Activated CD8-positive, alpha-beta T cell treated with anti-CD3 and anti-CD28 coated beads, Interleukin-2, amount 10 ng/mL, durations not matched to agents 7 days and 5 days (primary cell): ENCODE results near the gene ABCA2. TPM values are rescaled to one million over a fixed set of nuclear protein-coding genes. Genes with fewer than 3 reads are reported as not detected.

Source experiments
- ATAC-seq: fragments of 150-1000 bp; cut with Tn5 transposase; one replicate; pipeline ENCODE4 v1.10.0; 2021; ENCODE audit warnings: moderate library complexity
- CTCF ChIA-PET: fragments of 350-600 bp; sonication (Branson Sonifier 250); formaldehyde crosslinking; loops from one replicate; lab custom pipeline; 2021; ENCODE audit warnings: antibody characterized with exemption; lab: Charles Lee
- POLR2A ChIA-PET: fragments of 350-600 bp; sonication (Branson Sonifier 250); formaldehyde crosslinking; loops from one replicate; lab custom pipeline; 2021; ENCODE audit warnings: antibody characterized with exemption; lab: Charles Lee
- DNase-seq: peaks from one replicate; pipeline ENCODE4 v3.0.0-alpha.2; 2020
- H3K27ac Mint-ChIP-seq: one replicate; pipeline ENCODE4 v1.8.0; 2021; ENCODE audit warnings: mild to moderate bottlenecking, mixed read lengths
- H3K27me3 Mint-ChIP-seq: one replicate; pipeline ENCODE4 v1.8.0; 2021; ENCODE audit warnings: low read depth, mixed read lengths
- H3K36me3 Mint-ChIP-seq: one replicate; pipeline ENCODE4 v1.8.0; 2021; ENCODE audit warnings: low read depth, mixed read lengths
- H3K4me1 Mint-ChIP-seq: one replicate; pipeline ENCODE4 v1.8.0; 2021; ENCODE audit warnings: low read depth, mixed read lengths
- H3K4me3 Mint-ChIP-seq: one replicate; pipeline ENCODE4 v1.8.0; 2021; ENCODE audit warnings: mild to moderate bottlenecking, mixed read lengths
- H3K9me3 Mint-ChIP-seq: one replicate; pipeline ENCODE4 v1.8.0; 2022; ENCODE audit warnings: mixed read lengths; ENCODE audit not compliant: insufficient read depth
- total RNA-seq, 2 experiments: library from RNA; stranded (reverse); gene quantifications; one replicate each; pipeline ENCODE4 v1.2.3, GENCODE V29; 2021

Gene ABCA2
- total RNA-seq, 2 experiments from 2014 or later: 61.5 to 62.0 TPM

DNA sequence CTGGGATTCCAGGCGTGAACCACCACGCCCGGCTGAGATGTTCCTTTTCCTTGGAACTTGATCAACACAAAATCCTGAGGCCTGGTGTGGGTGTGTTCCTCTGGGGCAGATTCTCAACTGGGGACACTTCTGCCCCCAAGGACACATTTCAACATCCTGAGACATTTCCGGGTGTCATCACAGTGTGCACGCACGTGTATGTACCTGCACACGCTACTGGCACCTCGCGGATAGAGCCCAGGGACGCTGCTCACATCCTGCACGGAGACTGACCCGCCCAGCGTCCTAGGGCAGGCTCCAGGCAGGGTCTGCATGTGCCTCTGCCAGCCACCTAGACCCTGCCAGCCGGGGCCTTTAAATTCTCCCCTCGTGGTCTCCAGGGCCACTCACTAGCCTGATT, 34.3 kb upstream of the ABCA2 start:
- POLR2A ChIA-PET: no interaction called here
- Mint-ChIP-seq H3K36me3 (peaks cover 6% of the 10 kb centered on the region), H3K4me1 (peaks cover 3% of the 10 kb centered on the region), H3K4me3 (no peak overlapping the region), H3K27me3 (no peaks in the 10 kb centered on the region), H3K27ac (no peak overlapping the region), H3K9me3 (no peaks in the 10 kb centered on the region)
- CTCF ChIA-PET: interaction anchor here (2.0 to 2.2 kb wide), 2 partner anchors 16 to 37 kb away, joined by 5 to 18 read pairs; partner anchors contain the start of gene NPDC1
- ATAC-seq: no peak
- DNase-seq: no peak

DNA sequence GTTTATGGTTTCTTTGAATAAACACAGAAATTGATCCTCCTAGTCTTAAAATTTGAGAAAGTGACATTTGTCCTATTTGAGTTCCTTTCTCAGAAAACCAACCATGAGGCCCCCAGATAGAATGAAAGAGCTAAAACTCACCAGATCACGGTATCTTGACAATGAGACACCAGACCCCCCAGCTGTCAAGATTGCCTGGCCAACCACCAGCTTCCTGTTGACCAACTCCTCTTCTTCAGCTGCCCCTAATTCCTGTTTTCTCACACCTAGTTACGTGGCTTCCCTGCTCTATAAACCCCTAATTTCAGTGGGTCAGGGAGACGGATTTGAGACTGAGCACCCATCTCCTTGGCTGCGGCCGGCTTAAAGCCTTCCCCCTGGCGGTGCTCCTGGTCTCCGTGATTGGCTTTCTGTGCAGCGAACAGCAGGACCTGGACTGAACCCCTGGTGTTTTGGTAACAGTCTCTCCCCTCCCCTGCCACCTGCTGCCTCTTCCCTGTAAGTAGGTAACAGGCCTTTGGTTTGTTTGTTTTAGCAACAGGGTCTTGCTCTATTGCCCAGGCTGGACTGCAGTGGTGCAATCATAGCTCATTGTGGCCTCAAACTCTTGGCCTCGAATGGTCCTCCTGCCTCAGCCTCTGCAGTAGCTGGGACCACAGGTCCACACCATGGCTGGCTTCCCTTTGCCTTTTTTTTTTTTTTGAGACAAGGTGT, 30.6 kb upstream of the ABCA2 start:
- ATAC-seq: no peak
- POLR2A ChIA-PET: interaction anchor here (0.5 to 2.1 kb wide), 2 partner anchors 11 to 331 kb away, joined by 3 to 6 read pairs; no protein-coding TSS in a partner anchor
- no peak for DNase-seq

DNA sequence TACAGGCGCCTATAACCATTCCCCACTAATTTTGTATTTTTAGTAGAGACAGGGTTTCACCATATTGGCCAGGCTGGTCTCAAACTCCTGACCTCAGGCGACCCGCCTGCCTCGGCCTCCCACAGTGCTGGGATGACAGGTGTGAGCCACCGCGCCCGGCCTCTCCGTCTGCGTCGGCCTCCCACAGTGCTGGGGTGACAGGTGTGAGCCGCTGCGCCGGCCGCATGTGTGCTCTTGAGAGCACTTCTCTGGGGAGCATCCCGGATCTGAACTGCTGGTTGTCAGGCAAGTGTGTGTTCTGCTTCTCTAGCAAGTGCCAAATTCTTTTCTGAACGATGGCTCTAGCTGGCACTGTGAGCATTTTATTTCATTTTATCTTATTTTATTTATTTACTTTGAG, 29.5 kb upstream of the ABCA2 start:
- no peaks in the 10 kb centered on the region for H3K36me3 Mint-ChIP-seq
- no peaks in the 10 kb centered on the region for H3K9me3 Mint-ChIP-seq
- ATAC-seq (no peak), DNase-seq (no peak)
- no peak overlapping the region for H3K27ac Mint-ChIP-seq
- no peak overlapping the region for H3K4me3 Mint-ChIP-seq
- peaks cover 7% of the 10 kb centered on the region for H3K27me3 Mint-ChIP-seq
- H3K4me1 Mint-ChIP-seq: no peaks in the 10 kb centered on the region
- CTCF ChIA-PET: interaction anchor here (6.0 kb wide), 1 partner anchor 10 kb away, joined by 31 read pairs; no protein-coding TSS in a partner anchor
- POLR2A ChIA-PET: no interaction called here

More for the DNA sequence above, 30.6 kb upstream of the ABCA2 start:
- H3K9me3 Mint-ChIP-seq: no peaks in the 10 kb centered on the region
- no peak overlapping the region for H3K4me3 Mint-ChIP-seq
- no peak overlapping the region for H3K27ac Mint-ChIP-seq
- H3K4me1 Mint-ChIP-seq: no peaks in the 10 kb centered on the region
- no peaks in the 10 kb centered on the region for H3K36me3 Mint-ChIP-seq
- CTCF ChIA-PET: interaction anchor here (0.6 to 6.0 kb wide), 6 partner anchors 9 to 178 kb away, joined by 3 to 31 read pairs (median 4); partner anchors contain the start of gene NPDC1
- H3K27me3 Mint-ChIP-seq: peaks cover 3% of the 10 kb centered on the region

DNA sequence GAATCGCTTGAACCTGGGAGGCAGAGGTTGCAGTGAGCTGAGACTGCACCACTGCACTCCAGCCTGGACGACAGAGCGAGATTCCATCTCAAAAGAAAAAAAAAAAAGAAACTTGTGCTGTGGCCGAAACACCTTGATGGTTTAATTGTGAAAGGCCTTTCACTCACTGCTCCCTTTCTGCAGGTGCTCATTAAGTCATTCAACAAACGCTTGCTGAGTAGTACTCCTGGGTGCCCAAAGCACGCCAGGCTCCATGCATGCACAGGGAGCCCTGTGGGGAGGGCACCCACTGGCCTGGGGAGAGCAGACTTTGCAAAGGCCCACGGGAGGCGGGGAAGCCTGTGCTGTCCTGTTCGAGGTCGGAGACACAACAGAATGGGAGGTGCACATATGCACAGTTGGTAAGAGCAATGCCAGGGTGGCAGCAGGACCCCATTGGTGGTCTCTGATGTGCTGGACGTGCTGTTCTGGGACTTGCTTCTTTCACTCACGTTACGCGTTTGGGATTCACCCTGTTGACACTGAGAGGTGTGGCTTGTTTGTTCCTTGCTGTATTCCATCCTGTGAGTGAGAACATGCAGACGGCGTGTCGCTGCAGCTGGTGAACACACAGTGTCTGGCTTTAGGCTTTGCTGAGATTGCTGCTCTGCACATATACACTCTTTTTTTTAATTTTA, 28.8 kb upstream of the ABCA2 start:
- CTCF ChIA-PET: interaction anchor here (1.5 to 6.0 kb wide), 2 partner anchors 11 to 21 kb away, joined by 4 to 31 read pairs; no protein-coding TSS in a partner anchor
- Mint-ChIP-seq H3K36me3 (no peaks in the 10 kb centered on the region), H3K4me3 (no peak overlapping the region), H3K27ac (no peak overlapping the region), H3K9me3 (no peaks in the 10 kb centered on the region), H3K4me1 (no peaks in the 10 kb centered on the region), H3K27me3 (peaks cover 13% of the 10 kb centered on the region)
- ATAC-seq: no peak
- POLR2A ChIA-PET: no interaction called here
- no peak for DNase-seq

DNA sequence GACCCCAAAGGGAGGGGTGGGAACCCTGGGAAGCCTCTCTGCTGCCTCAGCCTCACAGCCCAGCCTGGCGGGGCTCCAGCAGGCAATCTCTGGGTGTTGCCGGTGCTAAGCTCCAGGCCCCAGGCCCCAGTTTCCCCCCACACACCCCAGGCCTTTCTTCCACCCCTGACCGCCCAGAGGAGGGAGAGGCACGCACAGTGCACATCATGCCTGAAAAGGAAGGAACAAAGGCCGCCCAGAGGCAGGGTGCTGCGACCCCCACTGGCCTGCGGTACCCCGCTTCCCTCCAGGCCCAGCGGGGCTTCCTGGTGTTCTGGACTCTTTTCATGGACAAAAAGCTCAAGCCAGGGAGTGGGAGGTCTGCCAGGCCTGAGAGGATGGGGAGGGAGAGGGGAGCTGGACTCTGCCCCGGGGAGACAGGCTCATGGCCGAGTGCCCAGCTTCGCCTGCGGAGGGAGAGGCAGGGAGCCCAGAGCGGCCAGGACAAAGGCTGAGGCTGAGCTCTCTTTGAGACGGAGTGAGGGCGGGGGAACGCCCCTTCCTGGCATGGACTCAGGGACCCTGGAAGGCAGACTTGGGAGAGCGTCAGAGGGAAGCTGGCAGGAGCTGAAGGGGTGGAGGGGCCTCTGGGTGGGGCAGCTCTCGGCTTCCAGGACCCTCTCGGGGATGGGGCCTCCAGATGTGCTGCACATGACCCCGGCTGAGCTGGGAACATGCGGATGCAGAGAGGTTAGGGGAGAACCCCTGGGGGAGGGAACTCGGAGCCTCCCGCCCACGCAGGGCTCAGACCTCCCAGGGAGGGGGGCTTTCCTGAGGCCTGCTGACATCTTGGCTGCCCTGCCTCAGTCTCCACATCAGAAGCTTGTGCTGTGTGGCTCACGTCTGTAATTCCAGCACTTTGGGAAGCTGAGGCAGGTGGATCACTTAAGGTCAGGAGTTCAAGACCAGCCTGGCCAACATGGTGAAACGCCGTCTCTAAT, 27.6 kb upstream of the ABCA2 start:
- POLR2A ChIA-PET: no interaction called here
- no peak overlapping the region for H3K4me3 Mint-ChIP-seq
- CTCF ChIA-PET: interaction anchor here (1.0 to 6.0 kb wide), 5 partner anchors 8 to 20 kb away, joined by 3 to 31 read pairs (median 4); partner anchors contain the start of gene NPDC1
- H3K36me3 Mint-ChIP-seq: no peaks in the 10 kb centered on the region
- ATAC-seq: no peak
- DNase-seq: no peak
- no peaks in the 10 kb centered on the region for H3K4me1 Mint-ChIP-seq
- no peaks in the 10 kb centered on the region for H3K9me3 Mint-ChIP-seq
- peaks cover 13% of the 10 kb centered on the region for H3K27me3 Mint-ChIP-seq
- H3K27ac Mint-ChIP-seq: no peak overlapping the region

DNA sequence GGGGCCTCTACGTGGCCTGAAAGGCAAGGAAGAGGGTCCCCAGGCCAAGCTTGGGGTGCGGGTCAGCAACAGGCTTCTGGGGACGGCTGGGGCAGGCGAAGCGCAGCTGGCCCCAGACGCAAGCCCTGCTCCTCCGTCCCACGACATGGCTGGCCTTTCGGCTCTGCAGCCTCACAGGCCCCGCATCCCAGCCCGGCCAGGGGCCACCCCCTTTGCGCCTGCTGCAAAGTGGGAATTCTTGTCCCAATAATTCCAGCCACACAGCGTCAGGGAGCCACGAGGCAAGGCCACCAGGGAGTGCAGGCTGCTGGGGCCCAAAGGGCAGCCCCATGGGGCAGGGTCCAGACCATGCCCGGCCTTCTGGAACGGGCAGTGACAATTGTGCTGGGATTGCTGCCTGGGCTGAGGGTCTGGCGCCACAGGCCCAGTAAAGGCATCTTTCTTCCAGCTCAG, 26.9 kb upstream of the ABCA2 start:
- ATAC-seq (no peak), DNase-seq (no peak)
- H3K4me1 Mint-ChIP-seq: no peaks in the 10 kb centered on the region
- H3K27ac Mint-ChIP-seq: no peak overlapping the region
- POLR2A ChIA-PET: no interaction called here
- no peaks in the 10 kb centered on the region for H3K9me3 Mint-ChIP-seq
- no peaks in the 10 kb centered on the region for H3K36me3 Mint-ChIP-seq
- peaks cover 20% of the 10 kb centered on the region for H3K27me3 Mint-ChIP-seq
- CTCF ChIA-PET: interaction anchor here (1.2 to 6.0 kb wide), 3 partner anchors 8 to 13 kb away, joined by 3 to 31 read pairs (median 8); partner anchors contain the start of gene NPDC1
- H3K4me3 Mint-ChIP-seq: no peak overlapping the region

DNA sequence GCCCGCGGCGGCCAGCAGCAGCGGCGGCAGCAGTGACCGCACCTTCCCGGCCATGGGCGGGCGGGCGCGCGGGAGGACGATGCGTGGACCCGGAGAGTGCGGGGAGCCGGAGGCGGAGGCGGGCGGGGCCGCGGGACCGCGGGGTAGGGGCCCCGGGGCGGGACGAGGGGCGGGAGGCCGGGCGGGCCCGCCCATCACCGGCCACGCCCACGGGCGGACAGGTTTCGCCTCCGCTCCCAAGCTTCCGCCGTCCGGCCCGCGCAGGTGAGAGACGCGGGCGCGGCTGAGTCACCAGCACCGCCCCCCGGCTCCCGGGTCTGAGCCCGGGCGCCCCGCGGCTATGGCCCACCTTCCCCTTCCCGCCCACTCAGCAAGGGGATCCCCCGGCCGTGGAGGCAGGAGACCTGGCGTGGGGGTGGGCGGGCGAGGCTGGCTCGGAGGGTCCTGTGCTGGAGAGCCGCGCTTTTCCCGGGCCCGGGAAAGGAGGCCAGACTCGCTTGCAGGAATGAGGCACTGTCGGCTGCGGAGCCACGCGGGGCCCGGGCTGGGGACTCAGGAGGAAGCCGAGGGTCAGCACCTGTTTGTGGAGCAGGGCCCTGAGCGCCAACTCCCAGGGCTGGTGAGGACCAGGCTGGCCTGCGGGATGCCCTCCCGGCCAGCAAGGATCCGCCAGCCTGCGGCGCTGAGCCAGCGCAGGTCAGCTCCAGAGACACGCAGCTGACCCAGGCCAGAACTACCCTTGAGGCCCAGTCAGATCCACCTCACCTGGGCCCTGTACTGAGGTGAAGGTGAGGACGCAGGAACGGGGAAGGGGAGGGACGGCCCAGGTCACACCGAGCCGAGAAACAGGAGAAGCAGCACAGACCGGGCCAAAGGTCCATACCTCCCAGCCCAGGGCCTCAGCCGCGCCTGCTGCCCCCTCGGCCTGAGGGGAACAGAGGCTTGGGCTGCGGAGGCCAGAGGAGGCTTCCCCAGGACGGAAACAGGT, 26.2 kb upstream of the ABCA2 start, which contains the start of gene ENTPD2:
TSS of gene ENTPD2 (minus strand) at position 118 of the 988 bp plus-strand sequence. CDS start at position 54, 64 bp downstream.
- CTCF ChIA-PET: interaction anchor here (6.0 kb wide), 1 partner anchor 13 kb away, joined by 31 read pairs; no protein-coding TSS in a partner anchor

DNA sequence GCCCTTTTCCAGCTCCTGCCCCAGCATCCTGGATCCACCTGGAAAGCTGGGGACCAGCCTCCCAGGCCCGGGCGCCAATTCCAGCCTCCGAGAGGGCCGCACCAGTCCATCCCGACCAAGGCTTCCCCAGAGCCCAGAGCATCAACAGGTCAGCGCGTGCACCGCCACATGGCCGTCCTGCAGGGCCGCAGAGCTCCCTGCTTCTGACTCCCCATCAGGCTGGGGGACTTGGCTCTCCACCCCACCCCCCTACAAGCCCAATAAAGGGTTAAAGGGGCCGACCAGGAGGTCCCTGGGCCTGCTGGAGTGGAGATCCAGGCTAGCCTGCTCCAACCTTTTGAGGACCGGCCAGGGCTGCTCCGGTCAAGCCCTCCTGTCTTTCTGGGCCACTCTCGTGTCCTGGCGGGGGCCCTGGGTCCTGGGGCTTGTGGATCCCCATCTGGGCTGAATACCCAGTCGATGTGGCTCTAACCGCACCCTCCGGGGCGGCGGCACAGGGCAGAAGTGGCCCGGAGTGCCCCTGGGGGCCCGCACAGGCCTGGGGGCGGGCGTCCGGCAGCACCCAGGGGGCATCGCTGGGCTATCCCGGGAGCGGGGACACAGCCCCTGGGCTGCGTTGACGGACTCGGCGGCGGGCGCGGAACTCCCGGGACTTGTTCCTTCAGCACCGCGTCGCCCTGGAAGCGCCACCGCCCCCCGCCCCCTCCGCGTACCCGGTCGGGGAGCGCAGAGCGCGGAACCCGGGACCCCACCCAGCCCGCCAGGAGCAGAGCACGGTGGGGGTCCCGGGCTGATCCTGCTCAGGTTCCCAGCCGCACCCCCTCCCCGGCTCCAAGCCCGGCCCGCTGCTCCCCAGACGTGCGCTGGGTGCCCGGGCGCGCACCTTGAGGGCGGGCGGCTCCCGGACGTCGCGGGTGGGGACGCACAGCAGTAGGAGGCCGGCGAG, 25.2 kb upstream of the ABCA2 start:
- ATAC-seq: no peak
- H3K36me3 Mint-ChIP-seq: no peaks in the 10 kb centered on the region
- POLR2A ChIA-PET: no interaction called here
- no peak for DNase-seq
- peaks cover 27% of the 10 kb centered on the region for H3K27me3 Mint-ChIP-seq
- no peak overlapping the region for H3K4me3 Mint-ChIP-seq
- CTCF ChIA-PET: interaction anchor here (0.9 to 1.7 kb wide), 4 partner anchors 13 to 18 kb away, joined by 3 to 8 read pairs (median 4); partner anchors contain the start of gene SAPCD2
- no peak overlapping the region for H3K27ac Mint-ChIP-seq
- no peaks in the 10 kb centered on the region for H3K9me3 Mint-ChIP-seq
- no peaks in the 10 kb centered on the region for H3K4me1 Mint-ChIP-seq

More for the DNA sequence above, 26.2 kb upstream of the ABCA2 start, which contains the start of gene ENTPD2:
- Mint-ChIP-seq H3K9me3 (no peaks in the 10 kb centered on the region), H3K27me3 (peaks cover 27% of the 10 kb centered on the region), H3K36me3 (no peaks in the 10 kb centered on the region), H3K27ac (no peak within 1 kb of the TSS), H3K4me1 (no peaks in the 10 kb centered on the region), H3K4me3 (no peak within 1 kb of the TSS)
- peak; percentile 67 for ATAC-seq
- POLR2A ChIA-PET: no interaction called here
- DNase-seq: peak; percentile 52

DNA sequence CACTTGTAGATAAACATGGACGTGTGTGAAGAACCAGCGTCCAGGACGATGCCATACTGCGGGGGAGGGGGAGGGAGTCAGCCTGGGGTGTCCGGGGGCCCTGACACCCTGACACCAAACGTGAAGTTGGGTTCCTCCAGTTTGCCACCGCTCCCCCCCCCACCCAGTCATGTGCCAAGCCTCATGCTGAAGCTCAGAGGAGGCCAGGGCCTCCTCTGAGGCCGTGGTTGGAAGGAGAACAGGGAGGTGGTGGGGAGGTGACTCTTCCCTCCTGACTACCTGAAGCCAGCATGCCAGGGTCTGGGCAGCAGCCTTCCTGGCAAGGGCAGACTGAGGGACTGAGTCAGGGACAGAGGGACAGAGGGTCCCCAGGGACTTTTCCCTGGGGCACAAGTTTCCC, 24.3 kb upstream of the ABCA2 start:
- H3K27me3 Mint-ChIP-seq: peaks cover 34% of the 10 kb centered on the region
- no peaks in the 10 kb centered on the region for H3K36me3 Mint-ChIP-seq
- H3K4me1 Mint-ChIP-seq: no peaks in the 10 kb centered on the region
- DNase-seq (no peak), ATAC-seq (no peak)
- CTCF ChIA-PET: interaction anchor here (0.9 to 1.7 kb wide), 4 partner anchors 14 to 18 kb away, joined by 3 to 8 read pairs (median 4); partner anchors contain the start of gene SAPCD2
- POLR2A ChIA-PET: no interaction called here
- no peak overlapping the region for H3K4me3 Mint-ChIP-seq
- H3K9me3 Mint-ChIP-seq: no peaks in the 10 kb centered on the region
- H3K27ac Mint-ChIP-seq: no peak overlapping the region
